Measurements from ENCODE around the gene GOLGA6L2.

- no peak for TF ChIP-seq KAT8 (CRISPR knock-in tag; IDR thresholded peaks at IDR 0.05)
- TF ChIP-seq MLX (CRISPR knock-in tag; IDR thresholded peaks at IDR 0.05): no peak
- no peak for TF ChIP-seq SRF (IDR thresholded peaks at IDR 0.05; ENCODE audit: low read depth, low read length)
- TF ChIP-seq IRF2 (CRISPR knock-in tag; IDR thresholded peaks at IDR 0.05): no peak
- TF ChIP-seq MAX (IDR thresholded peaks at IDR 0.05): no peak
- no peak for TF ChIP-seq CTCF (CRISPR knock-in tag; IDR thresholded peaks at IDR 0.05)
- no peak for TF ChIP-seq DPF2 (CRISPR knock-in tag; IDR thresholded peaks at IDR 0.05; ENCODE audit: borderline replicate concordance, low read depth)
Measured at GRCh38 chr15:23441204-23441603, 5.8 kb downstream of the GOLGA6L2 start.

Data from HepG2 (cell line).